ENCODE results near the gene IL23A.

DNA sequence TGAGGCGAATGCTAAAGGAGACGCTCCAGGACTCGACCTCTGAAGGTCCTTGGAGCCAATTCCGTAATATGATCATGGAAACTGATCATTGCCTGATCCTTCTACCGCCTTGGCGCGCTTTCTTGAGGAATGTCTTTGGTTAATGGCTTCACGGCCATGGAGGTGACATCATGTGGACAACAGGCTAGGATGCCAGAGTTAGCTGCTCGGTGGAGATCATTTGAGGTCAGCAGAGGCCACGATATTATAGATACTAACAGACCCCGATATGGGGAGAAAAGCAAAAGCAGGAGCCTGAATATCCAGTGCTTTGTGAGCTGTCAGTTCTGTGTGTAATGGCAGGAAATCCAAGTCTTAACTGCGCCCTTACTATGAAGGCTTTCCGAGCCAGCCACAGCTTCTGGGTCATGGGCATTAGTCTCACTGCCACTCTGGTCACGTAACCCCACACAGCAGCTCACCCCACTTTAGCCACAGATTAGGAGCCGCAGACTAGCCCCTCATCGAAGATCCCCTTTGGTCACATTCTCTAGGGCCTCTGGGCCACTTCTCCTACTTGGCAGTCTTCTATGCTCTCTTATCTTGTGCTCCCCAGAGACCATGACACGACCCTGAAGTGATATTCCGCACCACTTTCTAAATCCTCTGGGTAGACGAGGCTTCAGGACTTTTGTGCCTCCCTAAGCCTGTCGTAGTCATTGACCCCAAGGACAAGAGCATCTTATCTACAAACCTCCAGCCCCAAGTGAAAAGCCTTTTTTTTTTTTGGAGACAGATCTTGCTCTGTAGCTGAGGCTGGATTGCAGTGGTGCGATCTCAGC lies 37.8 kb upstream of the IL23A start:
- no peak for TF ChIP-seq EZH2phosphoT487 (IDR thresholded peaks at IDR 0.05; ENCODE audit: insufficient read depth, low read depth)
- TF ChIP-seq EZH2 (IDR thresholded peaks at IDR 0.05; ENCODE audit: insufficient read depth, poor library complexity, severe bottlenecking): no peak

Data from GM23248 (cell line).